Hematopoietic multipotent progenitor cell treated with erythropoietin and hydrocortisone succinate and interleukin-3 and kit ligand, for 15 days (in vitro differentiated cells): ENCODE results near the gene HES5.

ENCODE experiments used
- DNase-seq: peaks from one replicate; pipeline ENCODE4 v3.0.0-alpha.2; 2015; ENCODE audit warnings: low spot score

Gene HES5

DNA sequence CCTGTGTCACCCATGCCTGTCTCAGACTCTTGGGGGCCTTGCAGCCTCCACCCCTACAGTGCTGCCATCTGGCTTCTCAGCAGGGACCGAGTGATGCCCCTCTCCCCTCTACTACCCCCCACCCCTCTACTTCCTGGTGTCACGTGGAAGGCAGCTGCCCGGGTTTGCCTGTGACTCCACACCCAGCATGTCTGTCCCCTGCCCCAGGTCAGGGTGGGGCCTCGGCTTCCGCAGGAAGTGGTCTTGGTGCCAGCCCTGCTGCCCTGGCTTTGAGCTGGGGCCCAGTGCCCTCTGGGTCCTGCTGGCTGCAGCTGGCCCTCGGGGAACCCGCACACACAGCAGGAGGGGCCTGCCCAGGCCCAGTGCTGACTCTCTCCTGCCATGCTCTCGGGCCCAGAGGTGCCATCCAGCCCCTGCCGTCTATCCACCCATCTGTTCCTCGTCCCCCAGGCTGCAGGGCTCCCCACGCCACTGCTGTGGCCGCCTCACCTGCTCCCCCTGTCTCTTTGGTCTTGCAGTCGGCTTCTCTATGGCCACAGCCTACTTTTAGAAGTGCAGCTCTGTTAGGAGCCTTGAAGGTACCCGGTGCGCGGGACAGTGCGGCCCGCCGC lies 30.0 kb downstream of the HES5 start:
- no peak for DNase-seq

DNA sequence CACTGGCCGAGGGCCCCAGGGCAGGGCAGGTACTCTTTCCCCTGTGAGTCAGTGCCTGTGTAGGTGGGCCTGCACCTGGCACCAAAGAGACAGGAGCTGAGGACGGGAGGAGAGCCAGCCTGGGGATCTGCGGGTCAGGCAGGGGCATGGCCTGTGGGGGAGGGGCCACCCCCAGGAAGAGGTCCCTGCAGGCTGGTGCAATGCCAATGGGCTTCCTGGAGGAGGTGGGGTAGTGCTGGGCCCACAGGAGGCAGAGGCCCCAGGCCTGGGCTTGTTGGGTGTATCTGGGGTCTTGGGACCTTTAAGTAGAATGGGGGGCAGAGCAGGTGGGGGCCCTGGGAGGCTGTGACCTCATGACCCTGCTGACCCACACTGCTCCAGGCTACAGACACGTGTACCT lies 30.8 kb downstream of the HES5 start:
- no peak for DNase-seq

DNA sequence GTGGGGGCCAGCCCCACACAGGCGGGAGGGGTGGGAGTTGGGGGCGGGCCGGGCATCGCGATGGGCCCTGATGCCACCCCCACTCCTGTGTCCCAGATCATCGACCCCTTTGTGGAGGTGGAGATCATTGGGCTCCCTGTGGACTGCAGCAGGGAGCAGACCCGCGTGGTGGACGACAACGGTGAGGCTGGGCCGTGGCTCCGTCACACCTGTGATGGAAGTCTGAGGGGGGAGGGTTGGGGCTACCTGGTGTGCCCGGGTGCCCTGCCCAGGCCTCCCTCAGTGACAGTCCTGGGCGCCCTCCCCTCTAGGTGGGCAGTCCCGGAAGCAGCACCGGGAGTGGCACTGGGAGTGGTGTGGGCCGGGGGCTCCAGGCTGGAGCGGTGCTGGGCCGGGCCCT lies 31.4 kb downstream of the HES5 start:
- no peak for DNase-seq

DNA sequence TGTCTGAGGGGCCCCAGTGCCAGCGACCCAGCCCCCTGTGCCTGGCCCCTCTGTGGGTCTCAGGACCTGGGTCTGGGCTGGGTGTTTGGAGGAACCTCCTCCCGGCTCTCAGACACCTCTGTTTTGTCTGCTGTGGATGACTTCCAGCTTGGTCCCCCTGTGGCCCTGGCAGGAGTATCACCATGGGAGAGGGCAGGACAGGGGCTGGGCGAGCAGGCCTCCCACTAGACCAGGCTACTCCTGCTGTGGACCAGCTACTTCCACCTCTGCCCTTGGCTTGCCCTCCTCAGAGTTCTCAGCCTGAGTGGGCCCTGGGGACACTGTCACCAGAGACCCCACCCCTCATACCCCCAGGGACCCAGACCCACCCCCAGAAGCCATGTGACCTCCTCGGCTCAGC lies 32.2 kb downstream of the HES5 start:
- no peak for DNase-seq

DNA sequence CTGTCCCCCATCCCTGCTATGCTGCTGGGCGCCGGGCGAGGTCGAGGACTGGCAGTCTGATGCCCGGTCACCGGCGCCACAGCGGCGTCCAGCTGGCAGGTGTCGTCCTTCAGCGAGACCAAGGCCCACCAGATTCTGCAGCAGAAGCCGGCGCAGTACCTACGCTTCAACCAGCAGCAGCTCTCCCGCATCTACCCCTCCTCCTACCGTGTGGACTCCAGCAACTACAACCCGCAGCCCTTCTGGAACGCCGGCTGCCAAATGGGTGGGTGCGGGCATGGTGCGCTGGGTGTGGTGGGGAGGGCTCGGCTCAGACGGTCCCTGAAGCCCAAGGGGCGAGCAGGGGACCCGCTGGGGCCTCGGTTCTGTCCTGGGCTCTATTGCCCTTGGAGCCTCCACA lies 33.3 kb downstream of the HES5 start:
- DNase-seq = no peak

DNA sequence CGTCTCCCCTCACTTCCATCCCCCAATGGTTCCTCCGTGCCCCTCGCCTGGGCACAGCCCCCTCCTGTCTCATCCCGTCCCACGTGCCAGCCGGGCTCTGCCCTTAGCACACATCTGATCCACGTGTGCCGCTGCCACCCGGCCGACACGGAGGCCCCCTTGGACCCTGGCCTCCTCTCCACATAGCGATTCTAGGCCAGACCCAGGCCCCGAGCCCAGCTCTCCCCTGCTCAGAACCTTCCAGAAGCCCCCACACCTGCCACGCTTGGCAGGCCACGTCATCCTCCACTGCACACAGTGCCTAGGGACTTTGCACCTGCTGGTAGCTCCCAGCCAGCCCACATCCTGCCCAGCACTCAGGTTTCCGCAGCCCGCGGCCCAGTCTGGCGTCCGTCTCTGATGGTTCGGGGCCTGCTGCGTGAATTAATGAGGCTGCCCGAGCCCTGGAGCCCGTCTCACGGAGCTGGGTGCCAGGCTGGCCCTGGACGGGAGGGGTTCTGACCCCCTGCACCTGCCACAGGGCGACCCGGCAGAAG lies 33.9 kb downstream of the HES5 start:
- DNase-seq = no peak

DNA sequence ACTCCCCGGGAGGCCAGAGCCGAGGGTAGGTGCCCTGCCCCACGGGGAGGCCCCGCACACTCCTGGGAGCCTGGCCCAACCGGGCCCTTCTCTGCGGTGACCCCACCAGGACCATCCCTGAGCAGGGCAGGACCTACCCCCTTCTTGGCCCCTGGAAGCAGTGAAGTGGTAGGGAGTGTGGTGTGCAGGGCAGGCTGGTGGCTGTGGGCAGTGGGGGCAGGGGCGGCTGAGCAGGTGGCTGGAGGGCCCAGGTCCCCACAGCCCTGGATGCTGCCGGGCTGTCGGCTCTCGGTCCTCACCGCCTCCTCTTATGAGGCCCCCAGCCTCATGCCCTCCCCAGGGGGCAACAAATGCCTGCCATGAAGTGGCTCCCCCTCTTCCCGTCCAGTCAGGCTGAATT lies 34.5 kb downstream of the HES5 start:
- DNase-seq = no peak

DNA sequence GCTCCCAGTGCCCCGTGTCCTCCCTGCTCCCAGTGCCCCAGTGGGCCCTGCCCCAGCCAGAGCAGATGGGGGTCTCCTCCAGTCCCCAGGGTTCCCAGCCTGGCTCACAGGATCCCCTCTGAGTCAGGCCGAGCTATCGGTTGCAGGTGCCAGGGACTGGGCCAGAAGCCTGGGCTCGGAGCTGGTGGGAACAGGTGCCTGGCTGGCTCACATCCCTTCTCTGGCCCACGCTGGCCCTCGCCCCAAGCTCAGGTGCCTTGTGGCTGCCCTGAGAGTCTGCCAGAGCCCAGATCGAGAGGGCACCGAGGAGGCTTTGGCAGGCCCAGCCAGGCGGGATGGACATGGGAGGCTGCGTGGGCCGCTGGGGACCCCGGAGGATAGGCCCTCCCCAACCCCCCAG lies 35.0 kb downstream of the HES5 start:
- no peak for DNase-seq

DNA sequence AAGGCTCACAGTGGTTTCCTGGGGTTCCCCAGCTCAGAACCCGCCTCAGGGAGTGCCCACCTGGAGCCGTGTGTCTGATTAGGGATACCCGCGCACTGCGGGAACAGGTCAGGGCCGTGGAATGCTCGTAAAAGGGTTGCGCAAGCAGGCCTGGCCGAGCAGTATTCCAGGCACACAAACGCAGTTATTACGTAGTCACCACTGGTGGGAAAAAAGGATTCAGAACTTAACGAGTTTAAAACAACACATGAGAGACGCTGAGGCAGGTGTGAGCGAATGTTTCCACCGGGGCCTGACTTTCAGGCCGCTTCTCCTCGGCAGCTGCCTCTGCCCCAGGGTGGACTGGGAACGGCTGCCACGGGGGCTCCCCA lies 35.8 kb downstream of the HES5 start:
- no peak for DNase-seq

DNA sequence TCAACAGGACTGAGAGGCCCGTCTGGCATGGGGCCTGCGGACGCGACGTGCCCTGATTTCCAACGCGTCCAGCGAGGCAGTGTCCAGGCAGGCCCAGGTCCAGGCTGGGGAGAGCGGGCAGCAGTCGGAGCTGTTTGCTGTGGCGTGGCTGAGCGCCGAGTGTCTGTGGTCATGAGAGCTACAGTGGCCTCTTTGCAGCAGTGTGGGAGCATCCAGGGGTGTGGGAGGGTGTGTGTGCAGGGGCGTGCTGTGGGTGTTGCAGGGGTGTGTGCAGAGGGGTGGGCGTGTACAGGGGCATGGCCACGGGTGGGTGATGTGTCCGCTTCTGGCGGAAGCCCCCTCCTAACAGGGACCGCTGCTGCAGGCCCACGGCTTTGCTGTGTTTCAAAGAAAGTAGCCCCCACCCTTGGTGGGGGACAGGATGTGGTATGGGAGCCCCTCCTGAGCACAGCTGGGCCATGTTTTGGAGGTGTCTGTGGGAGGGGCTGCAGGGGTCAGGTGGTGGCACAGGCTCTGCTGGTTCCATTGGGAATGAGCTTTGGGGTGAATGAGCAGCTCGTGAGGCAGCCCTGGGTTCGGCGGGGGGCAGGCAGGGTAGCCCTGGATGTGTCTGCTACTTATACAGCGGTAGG lies 36.3 kb downstream of the HES5 start:
- no peak for DNase-seq

DNA sequence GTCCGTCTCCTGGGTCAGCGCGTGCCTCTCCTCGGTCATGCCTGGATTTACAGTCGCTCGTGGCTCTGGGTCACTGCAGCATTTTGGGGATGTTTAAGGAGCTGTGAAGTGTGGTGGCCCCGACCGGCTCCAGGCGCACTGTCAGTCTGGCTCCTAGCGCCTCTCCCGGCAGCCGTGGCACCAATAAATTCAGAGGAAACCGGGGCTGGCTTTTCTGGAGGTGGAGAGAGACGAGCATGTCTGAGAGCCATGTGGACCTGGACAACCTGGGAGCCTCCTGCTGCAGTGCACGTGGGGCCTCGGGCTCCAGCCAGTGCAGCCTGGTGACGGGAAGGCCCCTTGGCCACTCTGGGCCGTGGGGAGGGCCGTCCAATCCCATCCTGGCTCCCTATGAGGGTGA lies 36.8 kb downstream of the HES5 start:
- DNase-seq = no peak

DNA sequence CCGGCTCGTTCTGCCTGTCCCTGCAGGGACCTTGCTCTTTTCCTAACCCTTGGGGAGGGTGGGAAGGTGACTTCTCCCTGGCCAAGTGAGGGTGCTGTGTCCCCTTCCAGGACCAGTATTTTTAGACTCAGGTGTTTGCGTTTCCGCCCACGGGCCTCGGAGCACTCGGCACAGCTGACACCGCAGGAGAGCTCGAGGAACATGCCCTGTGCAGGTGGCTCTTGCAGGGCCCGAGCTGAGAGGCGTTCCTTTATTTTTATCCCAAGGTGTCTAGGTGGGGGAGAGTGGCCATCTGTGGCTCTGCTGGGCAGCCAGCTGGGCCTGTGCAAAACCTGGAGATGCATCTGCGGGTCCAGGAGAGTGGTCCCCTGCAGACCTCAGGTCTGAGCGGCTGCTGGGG lies 38.0 kb downstream of the HES5 start:
- DNase-seq = no peak

DNA sequence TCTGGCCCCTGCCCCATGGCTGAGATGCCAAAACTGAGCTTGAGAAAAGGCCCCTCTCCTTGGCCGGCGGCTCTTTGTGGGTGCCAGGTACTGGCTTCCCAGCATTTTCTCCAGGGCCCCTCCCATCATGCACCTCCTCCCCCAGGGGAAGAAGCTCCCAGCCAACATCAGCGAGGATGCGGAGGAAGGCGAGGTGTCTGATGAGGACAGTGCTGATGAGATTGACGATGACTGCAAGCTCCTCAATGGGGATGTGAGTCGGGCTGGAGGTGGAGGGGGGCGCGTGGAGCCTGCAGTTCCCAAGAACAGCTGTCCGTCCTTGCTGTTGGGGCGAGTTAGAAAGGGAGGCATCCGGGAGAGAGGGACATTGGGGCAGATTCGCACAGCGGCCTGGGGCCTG lies 40.4 kb downstream of the HES5 start:
- no peak for DNase-seq

DNA sequence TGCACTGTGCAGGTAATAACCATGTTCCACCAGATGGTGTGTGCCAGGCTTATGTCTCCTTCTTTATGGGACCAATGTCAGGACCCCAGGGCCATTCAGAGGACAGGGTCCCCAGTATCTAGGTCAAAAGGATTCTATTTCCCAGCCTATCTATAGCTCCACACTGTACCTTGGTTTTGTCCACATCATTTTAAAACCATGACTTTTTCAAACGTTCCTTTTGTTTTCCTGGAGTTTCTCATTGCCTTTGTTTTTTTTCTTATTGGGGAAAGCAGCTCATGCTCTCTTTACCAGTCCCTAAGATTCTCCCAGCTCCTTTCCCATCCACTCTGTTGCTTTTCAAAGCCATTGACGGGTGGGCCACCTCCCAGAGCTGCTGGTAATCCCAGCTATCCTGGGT lies 41.4 kb downstream of the HES5 start:
- DNase-seq = no peak

DNA sequence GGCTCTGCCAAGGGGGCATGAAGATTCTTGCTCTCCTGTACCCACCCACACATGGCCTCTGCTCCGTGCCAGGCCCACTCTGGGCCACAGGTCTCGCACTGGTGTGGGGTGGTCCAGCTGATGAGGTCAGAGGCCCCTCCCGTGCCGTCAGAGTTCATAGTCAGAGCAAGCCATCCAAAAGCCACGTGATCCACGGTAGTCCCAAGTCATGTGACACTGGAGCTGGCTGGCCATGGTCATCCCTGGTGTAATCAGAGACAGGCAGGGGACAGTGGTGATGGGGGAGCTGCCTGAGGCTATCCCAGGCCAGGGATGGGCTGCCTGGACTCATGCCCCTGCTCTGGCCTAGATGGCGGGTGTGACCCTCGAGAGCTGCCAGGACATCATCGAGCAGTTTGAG lies 43.5 kb downstream of the HES5 start:
- DNase-seq = no peak

DNA sequence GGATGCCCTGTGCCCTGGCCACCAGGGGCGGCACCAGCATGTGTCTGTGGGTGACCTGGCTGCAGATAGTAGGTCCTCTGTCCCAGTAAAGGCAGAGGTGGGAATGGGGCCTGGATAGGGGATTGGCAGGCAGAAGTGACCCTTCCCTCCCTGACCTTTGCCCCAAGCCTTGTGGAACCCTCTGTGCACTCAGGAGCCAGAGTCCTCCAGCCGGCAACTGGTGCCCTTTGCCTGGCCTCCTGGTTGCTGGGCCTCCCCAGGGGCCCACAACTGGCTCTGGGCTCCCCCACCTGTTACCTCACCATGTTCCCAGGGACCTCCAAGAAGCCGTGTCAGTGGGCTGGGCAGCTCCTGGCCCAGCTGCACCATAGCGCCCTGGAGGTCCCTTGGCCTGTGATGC lies 44.0 kb downstream of the HES5 start:
- DNase-seq = no peak

DNA sequence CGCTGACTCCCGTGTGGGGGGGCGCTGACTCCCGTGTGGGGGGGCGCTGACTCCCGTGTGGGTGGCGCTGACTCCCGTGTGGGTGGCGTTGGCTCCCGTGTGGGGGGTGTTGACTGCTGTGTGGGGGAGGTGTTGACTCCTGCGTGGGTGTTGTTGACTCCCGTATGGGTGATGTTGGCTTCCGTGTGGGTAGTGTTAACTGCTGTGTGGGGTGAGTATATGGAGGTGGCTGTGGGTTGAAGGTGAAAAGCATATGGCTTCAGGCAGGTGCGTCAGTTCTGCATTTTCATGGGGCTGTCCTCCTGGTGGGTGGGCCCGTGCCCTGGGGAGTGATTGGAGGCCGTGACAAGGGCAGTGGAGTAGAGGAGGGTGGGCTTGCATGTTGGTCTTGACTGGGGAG lies 46.1 kb downstream of the HES5 start:
- DNase-seq = no peak

DNA sequence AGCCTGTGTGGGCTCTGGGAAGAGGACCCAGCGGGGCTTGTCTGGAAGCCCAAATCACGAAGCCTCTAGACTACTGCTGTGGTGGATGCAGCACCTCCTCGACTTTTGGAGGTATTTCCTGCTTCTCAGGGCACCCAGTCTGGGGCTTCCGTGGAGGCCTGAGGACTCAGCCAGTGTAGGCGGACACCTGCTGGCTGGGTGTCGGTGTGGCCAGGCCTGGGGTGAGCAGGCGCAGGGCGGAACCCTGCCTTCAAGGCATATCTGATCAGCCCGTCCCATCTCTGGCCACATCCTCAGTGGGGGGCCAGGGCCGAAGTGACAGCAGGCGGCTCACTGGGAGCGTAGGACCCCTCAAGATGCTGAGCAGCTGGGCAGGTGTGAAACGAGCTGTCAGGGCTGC lies 47.0 kb downstream of the HES5 start:
- no peak for DNase-seq

DNA sequence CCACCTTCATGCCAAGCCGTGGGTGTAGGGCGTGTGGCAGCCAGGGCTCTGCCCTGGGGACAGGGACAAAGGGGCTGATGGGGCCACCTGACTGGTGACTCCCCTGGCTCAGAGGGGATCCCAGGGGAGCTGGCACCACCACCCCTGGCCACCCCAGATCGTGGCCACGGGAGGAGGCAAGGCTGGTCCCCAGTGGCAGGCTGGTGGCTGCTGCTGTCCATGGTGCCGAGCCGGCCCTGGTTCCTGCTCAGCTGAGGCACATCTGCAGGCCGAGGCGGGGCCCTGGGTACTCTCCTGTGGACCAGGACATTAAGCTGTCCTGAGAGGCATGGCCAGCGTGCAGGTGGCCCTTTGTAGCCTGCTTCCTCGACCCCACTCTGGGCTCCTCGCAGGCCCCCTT lies 47.5 kb downstream of the HES5 start:
- no peak for DNase-seq

DNA sequence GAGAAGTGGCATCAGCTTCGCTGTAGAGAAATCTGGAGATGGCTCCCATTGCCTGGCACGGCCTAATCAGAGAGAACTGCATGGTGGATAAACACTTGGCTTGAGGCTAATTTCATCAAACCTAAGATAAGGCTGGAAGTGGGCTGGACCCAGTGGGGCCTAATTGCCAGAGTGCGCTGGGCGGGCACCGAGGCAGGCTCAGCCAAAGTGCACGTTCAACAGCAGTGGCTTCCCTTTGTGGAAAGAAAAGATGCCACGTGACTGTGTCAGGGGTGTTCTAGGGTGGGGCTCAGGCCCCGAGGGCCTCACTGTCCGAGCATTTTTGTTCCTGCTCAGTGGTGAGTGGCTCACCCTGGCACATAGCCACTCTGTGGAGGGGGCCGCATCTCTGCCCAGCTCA lies 48.2 kb downstream of the HES5 start:
- no peak for DNase-seq

DNA sequence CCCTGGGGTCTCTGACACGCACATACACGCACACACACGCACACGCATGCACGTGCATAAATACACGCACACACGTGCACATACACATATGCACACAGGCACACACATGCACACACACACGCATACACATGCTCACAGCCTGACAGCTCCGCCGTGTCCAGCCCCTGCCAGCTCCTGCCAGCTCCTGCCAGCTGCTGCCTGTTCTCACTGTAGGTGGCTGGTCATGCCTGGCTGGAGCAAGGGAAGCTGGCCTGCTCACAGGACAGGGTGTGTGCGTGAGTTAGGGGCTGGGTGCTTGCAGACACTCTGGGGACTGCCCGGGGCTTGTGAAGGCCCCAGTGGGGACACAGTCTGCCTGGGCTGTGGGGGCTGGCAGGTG lies 49.1 kb downstream of the HES5 start:
- DNase-seq = no peak

DNA sequence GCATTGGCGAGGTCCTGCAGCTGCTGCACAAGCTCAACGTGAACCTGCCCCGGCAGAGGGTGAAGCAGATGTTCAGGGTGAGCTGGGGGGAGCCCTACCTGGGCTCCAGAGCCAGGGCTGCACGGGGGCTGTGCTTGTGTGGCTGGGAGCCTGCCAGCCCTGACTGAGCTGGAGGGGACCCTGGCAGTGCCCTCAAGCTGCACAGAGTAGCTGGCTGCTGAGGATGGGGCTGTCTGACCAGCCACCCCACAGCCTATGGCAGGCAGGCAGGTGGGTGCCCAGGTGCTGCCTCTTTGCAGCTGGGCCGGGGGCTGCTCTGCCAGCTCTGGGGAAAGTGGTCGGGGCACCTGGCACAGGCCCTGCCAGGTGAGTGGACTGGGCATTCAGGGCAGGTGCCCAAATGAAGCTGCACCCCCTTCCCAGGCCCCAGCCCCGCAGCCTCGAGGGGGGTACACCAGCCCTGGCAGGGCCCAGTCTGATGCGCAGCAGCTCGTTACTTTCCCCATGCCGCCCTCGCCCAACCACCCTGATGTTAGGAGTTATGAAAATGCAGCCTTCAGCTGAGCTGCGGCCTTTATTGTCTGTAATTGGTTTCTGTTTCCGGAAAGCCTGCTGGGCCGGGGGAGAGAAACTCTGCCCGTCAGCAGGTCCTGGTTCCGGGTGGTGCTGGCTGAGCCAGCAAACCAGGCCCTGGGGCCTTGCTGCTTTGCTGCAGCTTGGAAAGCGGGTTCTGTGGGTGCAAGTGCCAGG lies 49.7 kb downstream of the HES5 start:
- no peak for DNase-seq

DNA sequence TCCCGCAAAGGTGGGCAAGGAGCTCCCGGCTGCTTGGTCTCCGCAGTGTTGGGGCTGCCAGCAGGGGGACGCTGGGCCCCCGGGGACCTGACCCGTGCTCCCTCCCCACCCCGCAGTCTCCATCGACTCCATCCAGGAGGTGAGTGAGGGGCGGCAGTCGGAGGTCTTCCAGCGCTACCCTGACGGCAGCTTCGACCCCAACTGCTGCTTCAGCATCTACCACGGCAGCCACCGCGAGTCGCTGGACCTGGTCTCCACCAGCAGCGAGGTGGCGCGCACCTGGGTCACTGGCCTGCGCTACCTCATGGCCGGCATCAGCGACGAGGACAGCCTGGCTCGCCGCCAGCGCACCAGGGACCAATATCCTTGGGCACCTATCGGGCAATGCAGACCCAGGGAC lies 50.4 kb downstream of the HES5 start:
- DNase-seq = no peak

DNA sequence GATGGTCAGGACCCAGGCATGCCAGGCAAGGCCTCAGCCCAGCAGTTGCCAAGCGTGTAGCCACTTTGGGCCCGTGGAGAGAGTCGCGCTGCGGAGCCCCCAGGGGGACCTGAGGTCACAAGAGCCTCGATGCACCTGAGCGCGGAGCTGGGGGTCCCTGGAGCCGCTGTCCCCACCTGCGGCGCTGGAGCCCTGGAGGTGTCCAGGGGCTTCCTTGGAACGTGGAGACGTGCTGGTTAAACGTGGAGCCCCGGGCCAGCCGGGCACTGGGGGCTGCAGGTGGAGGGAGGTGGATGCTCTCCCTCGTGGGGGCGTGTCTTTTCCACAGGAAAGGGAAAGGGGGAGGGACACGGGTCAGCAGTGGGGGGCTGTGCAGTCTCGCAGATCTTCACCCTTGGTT lies 50.9 kb downstream of the HES5 start:
- no peak for DNase-seq
